ENCODE results near the gene DIAPH2. TPM values are rescaled to one million over a fixed set of nuclear protein-coding genes. Genes with fewer than 3 reads are reported as not detected.

DIAPH2 gene
- total and polyA plus RNA-seq, 2 experiments from 2014 or later, result 16.2 to 56.6 TPM

DNA sequence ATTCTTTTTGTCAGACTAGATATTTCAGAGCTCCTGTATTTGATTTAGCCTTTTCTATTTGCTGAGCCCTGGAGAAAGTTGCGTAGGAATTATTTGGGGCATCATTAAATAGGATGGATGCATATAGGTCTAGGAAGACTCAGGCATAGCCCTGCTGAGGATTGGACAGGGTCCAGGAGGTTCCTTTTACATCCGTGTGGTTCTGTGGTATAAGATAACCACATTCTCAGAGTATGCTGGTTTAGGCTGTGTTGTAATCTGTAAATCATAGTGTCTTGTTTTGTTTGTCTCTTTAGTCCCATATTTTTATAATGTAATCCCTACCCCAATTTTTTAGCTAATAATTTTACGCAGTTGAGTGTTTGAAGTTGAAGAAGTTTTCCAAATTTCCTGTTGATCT is 712.7 kb downstream of the DIAPH2 start (continued):
- no peak for TF ChIP-seq NANOG (IDR thresholded peaks at IDR 0.05; ENCODE audit: borderline replicate concordance)
- TF ChIP-seq, protein P1, sequence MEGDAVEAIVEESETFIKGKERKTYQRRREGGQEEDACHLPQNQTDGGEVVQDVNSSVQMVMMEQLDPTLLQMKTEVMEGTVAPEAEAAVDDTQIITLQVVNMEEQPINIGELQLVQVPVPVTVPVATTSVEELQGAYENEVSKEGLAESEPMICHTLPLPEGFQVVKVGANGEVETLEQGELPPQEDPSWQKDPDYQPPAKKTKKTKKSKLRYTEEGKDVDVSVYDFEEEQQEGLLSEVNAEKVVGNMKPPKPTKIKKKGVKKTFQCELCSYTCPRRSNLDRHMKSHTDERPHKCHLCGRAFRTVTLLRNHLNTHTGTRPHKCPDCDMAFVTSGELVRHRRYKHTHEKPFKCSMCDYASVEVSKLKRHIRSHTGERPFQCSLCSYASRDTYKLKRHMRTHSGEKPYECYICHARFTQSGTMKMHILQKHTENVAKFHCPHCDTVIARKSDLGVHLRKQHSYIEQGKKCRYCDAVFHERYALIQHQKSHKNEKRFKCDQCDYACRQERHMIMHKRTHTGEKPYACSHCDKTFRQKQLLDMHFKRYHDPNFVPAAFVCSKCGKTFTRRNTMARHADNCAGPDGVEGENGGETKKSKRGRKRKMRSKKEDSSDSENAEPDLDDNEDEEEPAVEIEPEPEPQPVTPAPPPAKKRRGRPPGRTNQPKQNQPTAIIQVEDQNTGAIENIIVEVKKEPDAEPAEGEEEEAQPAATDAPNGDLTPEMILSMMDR (conservative IDR thresholded peaks at IDR 0.05; ENCODE audit: low read depth in 2 of 2), result no peak

DNA sequence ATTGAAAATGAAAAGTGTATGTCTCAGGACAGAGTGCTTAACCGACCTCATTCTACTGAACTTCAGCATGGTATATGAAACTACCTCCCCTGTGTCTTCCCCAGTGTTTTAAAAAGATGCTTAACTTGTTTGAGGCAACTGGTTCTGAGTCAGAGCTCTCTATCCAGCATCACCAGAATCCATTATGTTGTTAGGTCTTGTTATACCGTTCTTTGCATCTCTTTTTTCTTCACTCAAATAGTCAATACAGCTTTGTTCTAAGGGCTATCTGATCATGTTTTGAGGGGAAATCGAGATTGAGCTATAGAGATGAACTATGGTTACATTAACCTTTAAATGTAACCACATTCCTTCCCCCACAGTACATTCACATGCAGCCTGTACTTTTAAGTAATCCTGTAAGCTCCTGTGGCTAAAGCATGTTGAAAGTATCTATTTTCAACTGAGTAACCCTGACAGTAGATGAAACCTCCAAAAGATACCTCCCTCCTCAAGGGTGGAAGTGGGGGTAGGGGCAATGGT is 713.4 kb downstream of the DIAPH2 start:
- peaks cover 26% of the 10 kb centered on the region for H3K4me1 ChIP-seq (ENCODE audit: insufficient read depth)
- H3K4me1 Mint-ChIP-seq, result peaks cover 29% of the 10 kb centered on the region
- H4K20me1 ChIP-seq (replicated peaks; ENCODE audit: insufficient read depth), result no peaks in the 10 kb centered on the region; the same call in none of the 2 replicates
- no peak overlapping the region for H2AFZ ChIP-seq
- H3F3A ChIP-seq (replicated peaks; ENCODE audit: low read depth), result no peaks in the 10 kb centered on the region
- peaks cover 2% of the 10 kb centered on the region for H3K27me3 Mint-ChIP-seq (ENCODE audit: insufficient read depth, low read depth, poor library complexity)
- peak overlapping the region; percentile 77; the same call in 1 of the 2 replicates for H3K27ac Mint-ChIP-seq
- no peaks in the 10 kb centered on the region for H3K9me3 Mint-ChIP-seq
- ATAC-seq, result peak; percentile 53
- peaks cover 11% of the 10 kb centered on the region; the same call in 2 of the 3 replicates for H3K36me3 Mint-ChIP-seq (ENCODE audit: low read depth)
- peak overlapping the region; percentile 50 for H3K4me2 ChIP-seq
- H3K27me3 ChIP-seq (ENCODE audit: insufficient read depth), result no peaks in the 10 kb centered on the region
- DNase-seq (ENCODE audit: low spot score), result no peak
- no peak overlapping the region for H3K4me3 Mint-ChIP-seq
- peak overlapping the region; percentile 78; the same call in 1 of the 2 replicates for H3K27ac ChIP-seq (ENCODE audit: low read depth)
- H3K36me3 ChIP-seq (ENCODE audit: insufficient read depth), result no peaks in the 10 kb centered on the region; the same call in 1 of the 2 replicates
- peaks cover 8% of the 10 kb centered on the region; the same call in 1 of the 2 replicates for H3K79me2 ChIP-seq (replicated peaks; ENCODE audit: insufficient read depth)
- no peak overlapping the region for H3K4me3 ChIP-seq
- H3K9me2 ChIP-seq (ENCODE audit: insufficient read depth), result no peaks in the 10 kb centered on the region
- TF ChIP-seq POLR2AphosphoS5 (IDR thresholded peaks at IDR 0.05; ENCODE audit: low read depth) (no peak), ZNF114 (CRISPR knock-in tag; IDR thresholded peaks at IDR 0.05) (no peak), ZNF331 (CRISPR knock-in tag; IDR thresholded peaks at IDR 0.05; ENCODE audit: low read depth) (no peak), NANOG (IDR thresholded peaks at IDR 0.05; ENCODE audit: borderline replicate concordance) (no peak), JUNB (IDR thresholded peaks at IDR 0.05; ENCODE audit: unreplicated experiment) (no peak), STAT1 (IDR thresholded peaks at IDR 0.05; ENCODE audit: unreplicated experiment) (no peak), EZH2phosphoT487 (IDR thresholded peaks at IDR 0.05; ENCODE audit: unreplicated experiment) (no peak), EZH2 (IDR thresholded peaks at IDR 0.05; ENCODE audit: low read depth, unreplicated experiment) (no peak)
- TF ChIP-seq, protein P1 (conservative IDR thresholded peaks at IDR 0.05; ENCODE audit: low read depth in 2 of 2), result no peak
- TF ChIP-seq, protein P2, sequence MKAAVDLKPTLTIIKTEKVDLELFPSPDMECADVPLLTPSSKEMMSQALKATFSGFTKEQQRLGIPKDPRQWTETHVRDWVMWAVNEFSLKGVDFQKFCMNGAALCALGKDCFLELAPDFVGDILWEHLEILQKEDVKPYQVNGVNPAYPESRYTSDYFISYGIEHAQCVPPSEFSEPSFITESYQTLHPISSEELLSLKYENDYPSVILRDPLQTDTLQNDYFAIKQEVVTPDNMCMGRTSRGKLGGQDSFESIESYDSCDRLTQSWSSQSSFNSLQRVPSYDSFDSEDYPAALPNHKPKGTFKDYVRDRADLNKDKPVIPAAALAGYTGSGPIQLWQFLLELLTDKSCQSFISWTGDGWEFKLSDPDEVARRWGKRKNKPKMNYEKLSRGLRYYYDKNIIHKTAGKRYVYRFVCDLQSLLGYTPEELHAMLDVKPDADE (IDR thresholded peaks at IDR 0.05), result no peak
- TF ChIP-seq, protein P3, sequence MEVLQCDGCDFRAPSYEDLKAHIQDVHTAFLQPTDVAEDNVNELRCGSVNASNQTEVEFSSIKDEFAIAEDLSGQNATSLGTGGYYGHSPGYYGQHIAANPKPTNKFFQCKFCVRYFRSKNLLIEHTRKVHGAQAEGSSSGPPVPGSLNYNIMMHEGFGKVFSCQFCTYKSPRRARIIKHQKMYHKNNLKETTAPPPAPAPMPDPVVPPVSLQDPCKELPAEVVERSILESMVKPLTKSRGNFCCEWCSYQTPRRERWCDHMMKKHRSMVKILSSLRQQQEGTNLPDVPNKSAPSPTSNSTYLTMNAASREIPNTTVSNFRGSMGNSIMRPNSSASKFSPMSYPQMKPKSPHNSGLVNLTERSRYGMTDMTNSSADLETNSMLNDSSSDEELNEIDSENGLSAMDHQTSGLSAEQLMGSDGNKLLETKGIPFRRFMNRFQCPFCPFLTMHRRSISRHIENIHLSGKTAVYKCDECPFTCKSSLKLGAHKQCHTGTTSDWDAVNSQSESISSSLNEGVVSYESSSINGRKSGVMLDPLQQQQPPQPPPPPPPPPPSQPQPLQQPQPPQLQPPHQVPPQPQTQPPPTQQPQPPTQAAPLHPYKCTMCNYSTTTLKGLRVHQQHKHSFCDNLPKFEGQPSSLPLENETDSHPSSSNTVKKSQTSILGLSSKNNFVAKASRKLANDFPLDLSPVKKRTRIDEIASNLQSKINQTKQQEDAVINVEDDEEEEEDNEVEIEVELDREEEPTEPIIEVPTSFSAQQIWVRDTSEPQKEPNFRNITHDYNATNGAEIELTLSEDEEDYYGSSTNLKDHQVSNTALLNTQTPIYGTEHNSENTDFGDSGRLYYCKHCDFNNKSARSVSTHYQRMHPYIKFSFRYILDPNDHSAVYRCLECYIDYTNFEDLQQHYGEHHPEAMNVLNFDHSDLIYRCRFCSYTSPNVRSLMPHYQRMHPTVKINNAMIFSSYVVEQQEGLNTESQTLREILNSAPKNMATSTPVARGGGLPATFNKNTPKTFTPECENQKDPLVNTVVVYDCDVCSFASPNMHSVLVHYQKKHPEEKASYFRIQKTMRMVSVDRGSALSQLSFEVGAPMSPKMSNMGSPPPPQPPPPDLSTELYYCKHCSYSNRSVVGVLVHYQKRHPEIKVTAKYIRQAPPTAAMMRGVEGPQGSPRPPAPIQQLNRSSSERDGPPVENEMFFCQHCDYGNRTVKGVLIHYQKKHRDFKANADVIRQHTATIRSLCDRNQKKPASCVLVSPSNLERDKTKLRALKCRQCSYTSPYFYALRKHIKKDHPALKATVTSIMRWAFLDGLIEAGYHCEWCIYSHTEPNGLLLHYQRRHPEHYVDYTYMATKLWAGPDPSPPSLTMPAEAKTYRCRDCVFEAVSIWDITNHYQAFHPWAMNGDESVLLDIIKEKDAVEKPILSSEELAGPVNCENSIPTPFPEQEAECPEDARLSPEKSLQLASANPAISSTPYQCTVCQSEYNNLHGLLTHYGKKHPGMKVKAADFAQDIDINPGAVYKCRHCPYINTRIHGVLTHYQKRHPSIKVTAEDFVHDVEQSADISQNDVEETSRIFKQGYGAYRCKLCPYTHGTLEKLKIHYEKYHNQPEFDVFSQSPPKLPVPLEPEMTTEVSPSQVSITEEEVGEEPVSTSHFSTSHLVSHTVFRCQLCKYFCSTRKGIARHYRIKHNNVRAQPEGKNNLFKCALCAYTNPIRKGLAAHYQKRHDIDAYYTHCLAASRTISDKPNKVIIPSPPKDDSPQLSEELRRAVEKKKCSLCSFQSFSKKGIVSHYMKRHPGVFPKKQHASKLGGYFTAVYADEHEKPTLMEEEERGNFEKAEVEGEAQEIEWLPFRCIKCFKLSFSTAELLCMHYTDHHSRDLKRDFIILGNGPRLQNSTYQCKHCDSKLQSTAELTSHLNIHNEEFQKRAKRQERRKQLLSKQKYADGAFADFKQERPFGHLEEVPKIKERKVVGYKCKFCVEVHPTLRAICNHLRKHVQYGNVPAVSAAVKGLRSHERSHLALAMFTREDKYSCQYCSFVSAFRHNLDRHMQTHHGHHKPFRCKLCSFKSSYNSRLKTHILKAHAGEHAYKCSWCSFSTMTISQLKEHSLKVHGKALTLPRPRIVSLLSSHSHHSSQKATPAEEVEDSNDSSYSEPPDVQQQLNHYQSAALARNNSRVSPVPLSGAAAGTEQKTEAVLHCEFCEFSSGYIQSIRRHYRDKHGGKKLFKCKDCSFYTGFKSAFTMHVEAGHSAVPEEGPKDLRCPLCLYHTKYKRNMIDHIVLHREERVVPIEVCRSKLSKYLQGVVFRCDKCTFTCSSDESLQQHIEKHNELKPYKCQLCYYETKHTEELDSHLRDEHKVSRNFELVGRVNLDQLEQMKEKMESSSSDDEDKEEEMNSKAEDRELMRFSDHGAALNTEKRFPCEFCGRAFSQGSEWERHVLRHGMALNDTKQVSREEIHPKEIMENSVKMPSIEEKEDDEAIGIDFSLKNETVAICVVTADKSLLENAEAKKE (CRISPR knock-in tag; IDR thresholded peaks at IDR 0.05), result no peak

Measured in GM23338 (cell line).